Stimulated activated CD4-positive, alpha-beta T cell treated with anti-CD3 and anti-CD28 coated beads, Interleukin-4, amount 100 ng/mL, for 1 hour (primary cell): ENCODE data around the gene KCNMA1.
"Not testable (repeated sequence)": the region's sequence is repeated elsewhere in the genome, so short reads cannot be mapped to it uniquely, and the experiment has no call there.

Experiments used
- DNase-seq: peaks from one replicate; pipeline ENCODE4 v3.0.0-alpha.2; 2020

KCNMA1 gene

DNA sequence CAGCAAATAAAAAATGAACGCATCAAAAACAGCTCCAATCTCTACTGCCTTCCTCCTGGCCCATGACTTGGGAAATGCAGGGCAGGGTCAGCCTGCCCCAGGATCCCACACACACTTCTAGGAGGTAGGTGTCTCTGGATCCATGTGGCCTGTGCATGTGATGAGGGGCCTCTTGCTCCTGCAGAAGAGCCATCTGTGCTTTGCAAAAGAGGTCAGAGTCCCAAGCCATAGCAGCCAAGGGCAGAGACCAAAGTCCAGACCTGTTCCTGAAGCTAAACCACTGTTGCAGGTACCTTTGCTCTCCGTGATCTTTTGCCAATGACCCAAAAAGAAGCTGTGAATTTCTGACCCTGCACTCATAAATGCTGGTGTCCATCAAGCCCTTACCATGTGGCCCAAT lies 57.1 kb downstream of the KCNMA1 start:
- DNase-seq: no peak

DNA sequence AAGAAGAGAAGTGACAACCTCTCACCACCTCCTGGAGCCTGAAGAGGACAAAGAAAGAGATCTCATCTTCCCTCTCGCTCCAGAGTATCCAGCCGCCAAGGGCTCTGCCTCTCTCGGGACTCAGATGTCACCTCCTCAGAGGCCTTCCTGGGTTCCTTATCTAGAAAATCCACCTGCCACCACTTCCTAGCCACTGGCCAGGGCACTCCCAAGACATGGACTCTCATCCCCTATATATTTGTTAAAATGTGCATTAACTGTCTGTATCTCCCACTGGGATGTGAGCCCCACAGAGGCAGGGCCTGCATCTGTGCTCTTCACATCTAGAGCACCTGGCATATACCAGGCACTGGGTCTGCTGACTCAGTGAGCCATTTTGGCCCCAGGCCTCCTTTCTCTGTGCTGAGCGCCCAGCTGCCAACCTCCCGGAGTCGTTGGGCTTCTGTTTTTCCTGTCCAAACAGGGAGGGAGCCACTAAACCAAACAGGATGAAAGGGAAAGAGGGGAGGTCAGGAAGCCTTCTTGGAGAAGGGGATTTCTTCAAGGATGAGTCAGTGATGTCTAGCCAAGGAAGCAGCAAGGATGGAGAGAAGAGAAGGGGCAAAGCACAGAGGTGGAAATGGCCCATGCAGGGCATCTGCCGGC lies 58.9 kb downstream of the KCNMA1 start:
- DNase-seq: no peak

GRCh38 chr10:77577666-77578229 lies 59.9 kb downstream of the KCNMA1 start:
- no peak for DNase-seq

DNA sequence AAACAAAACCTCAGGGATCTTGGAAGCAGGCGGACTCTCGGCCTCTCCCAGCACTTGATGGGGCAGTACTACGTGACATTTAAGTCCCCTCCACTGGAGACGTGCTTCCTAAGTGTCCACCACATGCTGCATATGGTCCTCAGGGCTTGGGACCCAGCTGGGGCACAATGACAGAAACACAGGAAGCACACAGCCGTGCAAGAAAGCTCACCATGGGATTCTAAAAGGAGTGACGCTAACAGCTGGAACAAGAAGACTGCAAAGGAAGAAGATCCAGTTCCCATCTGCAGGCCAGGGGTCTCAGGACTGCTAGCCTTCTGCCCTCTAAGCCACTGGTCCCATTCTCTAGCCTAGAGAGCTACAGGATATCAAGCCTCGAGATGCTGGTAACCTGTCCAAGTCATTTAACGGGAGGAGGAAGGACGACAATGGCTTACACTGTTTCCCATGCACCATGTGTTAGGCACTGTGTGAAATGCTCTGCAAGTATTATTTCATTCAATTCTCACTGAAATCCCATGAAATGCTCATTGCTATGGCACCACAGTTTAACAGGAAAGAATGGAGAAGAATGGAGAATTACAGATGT lies 61.1 kb downstream of the KCNMA1 start:
- DNase-seq: no peak

DNA sequence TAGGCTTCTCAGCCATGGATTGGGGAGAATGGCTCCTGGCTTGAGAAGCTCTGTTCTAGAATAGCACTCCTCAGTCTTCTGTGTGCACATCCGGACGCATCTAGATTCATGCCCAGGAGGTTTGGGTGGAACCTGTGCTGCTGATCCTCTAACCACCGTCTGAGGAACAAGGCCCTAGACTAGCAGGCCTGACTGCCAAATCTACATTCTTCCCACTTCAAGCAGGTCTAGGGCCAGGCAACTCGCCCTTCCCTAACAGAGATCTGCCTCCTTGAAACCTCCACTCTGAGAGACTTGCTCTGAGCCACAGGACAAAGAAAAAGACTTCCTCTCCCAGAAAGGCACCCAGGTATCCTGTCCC lies 61.6 kb downstream of the KCNMA1 start:
- DNase-seq: no peak

DNA sequence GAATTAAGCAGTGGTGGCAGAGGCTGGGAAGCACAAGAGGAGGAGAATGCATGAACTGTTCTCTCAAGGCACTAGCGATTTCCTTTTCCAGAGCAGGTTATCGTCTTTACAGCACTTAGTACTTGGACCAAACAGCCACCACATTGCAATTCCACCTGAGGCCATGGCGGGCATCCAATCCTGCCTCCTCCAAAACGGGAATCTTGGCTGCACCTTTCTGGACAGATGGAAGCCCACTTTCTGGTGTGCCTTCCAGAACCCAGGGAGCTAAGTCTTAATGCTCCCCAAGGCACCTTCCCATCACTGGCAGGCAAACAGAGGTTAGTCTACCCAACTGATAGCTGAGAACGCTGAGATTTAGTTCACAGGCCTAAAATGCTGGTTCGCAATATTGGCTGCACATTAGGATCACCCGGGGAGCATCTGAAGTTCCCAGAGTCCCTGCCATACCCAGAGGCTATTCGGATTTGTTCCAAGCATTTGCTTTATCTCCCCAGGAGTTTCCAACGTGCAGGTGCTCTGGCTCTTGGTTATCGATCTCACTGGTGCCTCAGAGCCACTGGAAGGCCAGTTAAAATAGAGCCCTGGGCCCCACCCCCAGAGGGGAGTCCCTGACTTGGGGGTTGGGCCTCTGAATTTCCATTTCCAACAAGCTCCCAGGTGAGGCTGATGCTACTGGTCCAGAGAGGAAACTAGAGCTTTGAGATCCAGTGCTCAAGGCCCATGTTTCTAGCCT lies 62.2 kb downstream of the KCNMA1 start:
- DNase-seq: no peak

DNA sequence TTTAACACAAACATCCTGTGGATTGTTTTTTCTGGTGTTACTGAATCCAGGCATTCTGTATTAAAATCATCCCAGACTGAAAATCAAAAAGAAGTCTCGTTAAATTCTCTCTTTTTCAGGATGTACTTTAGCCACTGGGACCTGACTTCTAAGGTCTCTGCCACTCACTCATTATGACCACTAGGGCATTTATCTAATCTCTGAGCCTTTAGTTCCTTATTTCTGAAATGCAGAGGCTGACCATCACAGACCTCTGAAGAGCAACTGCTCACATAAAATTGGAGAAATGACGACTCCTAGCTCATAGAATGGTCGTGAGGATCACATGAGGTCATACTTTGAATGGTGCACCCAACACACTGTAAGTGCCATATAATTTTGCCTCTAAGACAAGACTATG lies 63.2 kb downstream of the KCNMA1 start:
- no peak for DNase-seq

DNA sequence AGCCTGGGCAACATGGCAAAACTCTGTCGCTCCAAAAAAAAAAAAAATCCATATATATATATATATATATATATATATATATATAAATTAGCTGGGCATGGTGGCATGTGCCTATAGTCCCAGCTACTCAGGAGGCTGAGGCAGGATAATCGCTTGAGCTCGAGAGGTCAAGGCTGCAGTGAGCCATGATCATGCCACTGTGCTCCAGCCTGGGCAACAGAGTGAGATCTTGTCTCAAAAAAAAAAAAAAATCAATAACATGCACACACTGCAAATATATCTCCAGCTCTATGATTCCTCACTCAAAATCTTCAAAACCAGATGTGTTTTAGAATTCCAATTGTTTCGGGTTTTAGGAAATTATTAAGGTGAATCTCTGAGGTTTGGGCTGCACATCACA lies 65.1 kb downstream of the KCNMA1 start:
- DNase-seq: not testable (repeated sequence)

DNA sequence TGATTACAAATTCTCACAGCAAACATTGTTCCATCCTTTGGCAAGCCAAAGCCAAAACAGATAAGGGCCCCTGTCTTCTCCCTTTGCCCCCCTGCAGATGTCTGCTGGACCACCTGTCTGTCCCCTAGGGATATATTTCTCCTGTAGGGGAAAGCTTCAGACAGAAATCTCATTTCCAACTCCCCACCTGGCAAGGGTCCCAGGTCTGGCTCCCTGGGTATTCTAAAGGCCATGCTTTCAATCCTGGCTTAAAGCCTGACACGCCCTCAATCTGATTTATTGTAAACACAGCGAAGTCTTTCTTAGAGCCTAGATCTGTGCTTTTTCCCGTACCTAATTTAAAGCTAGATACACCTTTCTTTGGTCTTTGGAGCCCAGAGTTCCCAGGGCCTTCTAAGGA lies 66.1 kb downstream of the KCNMA1 start:
- no peak for DNase-seq

- no peak for DNase-seq
Measured at GRCh38 chr10:77566914-77567566, 70.6 kb downstream of the KCNMA1 start.

DNA sequence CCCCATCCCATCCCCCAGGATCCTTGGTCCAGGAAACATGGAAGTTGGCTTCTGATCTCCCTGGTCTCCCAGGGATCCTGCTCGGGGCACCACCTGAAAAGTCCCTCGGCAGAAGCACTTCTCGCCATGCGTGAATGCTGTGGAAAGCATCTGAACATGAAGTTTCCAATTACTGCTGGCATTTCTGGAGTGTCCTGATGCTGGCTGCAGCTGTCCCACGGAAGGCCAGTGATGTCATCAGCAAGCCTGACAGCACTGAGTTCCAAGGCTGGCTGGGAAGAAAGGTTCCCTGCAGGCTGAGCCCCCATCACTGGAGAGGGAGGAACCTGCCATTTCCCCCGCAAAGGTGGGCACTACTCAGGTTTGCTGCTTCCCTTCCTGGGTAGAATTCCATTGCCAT lies 71.4 kb downstream of the KCNMA1 start:
- no peak for DNase-seq

- DNase-seq: no peak
Measured at GRCh38 chr10:77565590-77566023, 72.0 kb downstream of the KCNMA1 start.

GRCh38 chr10:77564731-77565589 lies 72.6 kb downstream of the KCNMA1 start:
- DNase-seq: no peak

DNA sequence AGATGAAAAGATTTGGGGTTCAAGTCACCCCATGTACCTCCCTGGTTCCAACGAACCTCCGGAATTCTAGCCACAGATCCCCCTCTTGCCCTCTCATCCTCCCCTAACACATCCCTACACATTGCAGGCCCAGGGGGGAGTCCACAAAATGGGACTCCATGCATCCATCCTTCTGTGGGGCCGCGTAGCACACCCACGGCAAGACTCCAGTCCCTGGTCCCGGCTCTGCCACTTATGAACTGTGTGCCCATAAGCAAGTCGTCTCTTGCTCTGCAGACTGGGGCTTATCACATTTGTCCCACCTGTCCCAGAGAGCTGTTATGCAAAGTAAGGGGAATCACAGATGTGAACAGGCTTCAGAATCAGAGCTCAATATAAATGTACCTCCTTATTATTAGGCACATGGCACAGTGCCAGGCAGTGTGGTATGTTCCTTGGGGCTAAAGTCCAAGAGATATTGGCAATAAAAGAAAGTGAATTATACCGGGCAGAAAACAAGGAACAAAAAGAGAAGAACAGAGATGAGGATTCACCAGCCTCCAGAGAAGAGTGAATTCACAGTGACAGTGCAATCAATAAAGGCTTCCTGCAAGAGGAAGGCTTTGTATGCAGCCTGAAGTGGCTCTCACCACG lies 73.9 kb downstream of the KCNMA1 start:
- no peak for DNase-seq

DNA sequence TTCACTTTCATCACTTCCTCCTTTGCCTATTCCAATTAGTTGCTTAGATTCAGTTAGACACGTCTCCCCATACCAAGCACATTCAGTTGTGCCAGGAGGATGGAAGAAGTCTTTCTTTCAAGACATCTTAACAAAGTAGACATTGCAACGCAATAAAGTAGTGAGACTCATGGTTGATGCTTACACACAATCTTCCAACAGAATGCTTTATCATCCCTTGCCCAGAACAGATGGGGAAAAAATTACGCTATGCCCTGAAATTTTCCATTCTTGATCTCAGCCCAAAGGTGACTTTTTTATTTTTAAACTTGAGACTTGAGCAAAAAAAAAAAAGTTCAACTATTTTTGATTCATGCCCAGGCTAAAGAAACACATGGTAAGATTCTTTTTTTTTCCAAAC lies 74.9 kb downstream of the KCNMA1 start:
- DNase-seq: no peak

DNA sequence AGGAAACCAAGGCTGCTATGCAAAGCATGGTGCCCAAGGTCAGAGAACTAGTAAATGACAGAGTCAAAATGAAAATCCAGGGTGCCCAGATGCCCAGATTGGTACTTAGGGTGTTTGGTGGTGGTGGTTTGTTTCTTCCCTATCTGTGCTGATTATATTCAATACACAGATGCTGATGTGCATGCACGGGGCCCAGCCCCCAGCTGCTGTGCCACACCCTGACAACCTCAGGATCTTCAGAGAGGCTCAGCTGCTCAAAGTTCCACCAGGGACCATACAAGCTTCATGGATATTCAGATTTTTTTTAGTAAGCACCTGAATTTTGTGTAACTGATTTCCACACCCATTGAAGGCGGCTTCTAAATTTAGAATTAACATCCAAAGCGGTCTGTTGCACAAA lies 75.6 kb downstream of the KCNMA1 start:
- no peak for DNase-seq

- no peak for DNase-seq
Measured at GRCh38 chr10:77560471-77560870, 77.1 kb downstream of the KCNMA1 start.

DNA sequence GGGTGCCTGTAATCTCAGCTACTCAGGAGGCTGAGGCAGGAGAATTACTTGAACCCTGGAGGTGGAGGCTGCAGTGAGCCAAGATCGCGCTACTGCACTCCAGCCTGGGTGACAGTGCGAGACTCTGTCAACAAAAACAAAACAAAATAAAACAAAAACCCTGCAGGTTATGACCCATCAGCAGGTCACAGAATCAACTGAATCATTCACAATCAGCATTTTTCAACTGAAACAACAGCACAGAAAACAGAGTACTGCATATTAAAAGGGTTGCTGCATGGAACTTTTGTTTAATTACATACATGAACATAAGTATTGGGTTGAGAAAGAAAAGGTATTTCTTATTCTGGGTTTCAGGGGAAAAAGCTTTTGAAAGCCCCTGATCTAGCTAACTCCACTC lies 77.6 kb downstream of the KCNMA1 start:
- no peak for DNase-seq

DNA sequence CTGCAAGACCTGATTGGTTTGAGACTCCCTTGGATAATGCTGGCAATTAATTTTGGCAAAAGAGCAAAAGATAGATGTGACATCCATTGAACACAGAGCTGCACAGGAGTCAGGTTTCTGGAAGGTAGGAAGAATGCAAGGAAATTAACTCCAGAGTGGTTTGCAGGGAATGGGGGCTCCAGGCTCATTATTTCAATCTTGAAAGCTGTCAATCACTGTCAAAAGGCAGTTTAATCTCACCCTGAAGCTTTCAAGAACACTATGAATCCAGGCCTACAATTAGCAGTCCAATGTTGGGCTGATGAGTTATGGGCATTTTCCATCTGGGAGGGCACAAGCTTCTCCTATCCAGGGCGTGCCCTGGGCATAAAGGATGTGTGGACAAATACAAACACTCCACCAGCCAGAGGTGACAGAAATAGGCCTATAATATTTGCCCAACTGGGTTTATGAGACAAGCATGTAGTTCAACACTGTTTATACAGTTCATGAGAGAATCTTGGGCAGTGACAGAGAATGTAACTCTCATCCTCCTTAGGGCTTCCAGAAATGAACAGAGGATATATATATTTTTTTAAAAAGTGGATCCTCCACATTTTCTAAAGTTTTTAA lies 80.5 kb downstream of the KCNMA1 start:
- no peak for DNase-seq

DNA sequence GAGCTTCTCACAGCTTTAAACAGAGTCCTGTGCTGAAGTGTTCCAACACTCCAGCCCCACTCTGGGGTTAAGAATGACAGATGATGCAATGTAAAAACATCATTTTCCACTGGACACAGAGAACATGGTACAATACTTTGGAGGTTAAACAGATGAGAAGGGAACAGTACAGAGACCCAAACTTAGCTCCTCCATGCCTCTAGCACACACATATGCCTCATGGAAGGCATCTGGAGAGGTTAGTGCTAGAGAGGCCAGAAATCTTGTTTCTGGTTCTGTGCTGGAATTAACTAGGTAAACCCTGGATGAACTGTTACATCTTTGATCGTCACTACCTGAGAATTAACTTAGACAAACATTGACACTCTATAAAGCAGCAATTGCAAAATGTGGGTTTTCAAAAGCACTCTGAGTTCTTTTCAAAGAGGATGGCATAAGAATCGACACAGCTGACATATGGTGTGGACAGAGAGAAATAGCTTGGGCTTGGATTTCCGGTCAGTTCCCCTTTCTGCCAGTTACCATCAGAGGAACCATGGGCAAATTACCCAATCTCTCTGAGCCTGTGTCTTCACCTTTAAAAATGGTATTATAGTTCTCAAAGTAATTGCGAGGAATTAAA lies 81.9 kb downstream of the KCNMA1 start:
- DNase-seq: no peak

- no peak for DNase-seq
Measured at GRCh38 chr10:77554996-77555397, 82.6 kb downstream of the KCNMA1 start.
